Panc1 (cell line): ENCODE data around the gene TRIM16. TPM values are rescaled to one million over a fixed set of nuclear protein-coding genes. Genes with fewer than 3 reads are reported as not detected.
"Not testable (repeated sequence)": the region's sequence is repeated elsewhere in the genome, so short reads cannot be mapped to it uniquely, and the experiment has no call there.

ENCODE experiments used
- ATAC-seq: fragments of 200-7000 bp; cut with Tn5 transposase; 2 replicates; pipeline ENCODE4 v1.9.1; 2020; ENCODE audit warnings: mild to moderate bottlenecking, moderate library complexity
- BruUV-seq: library from RNA; stranded (reverse); fragments of 400-500 nt; replicated peaks from 2 replicates; lab custom pipeline; 2021; lab: Mats Ljungman, UMichigan
- CTCF ChIA-PET: fragments of 300-600 bp; sonication (Branson Sonifier 250); formaldehyde crosslinking; loops from one replicate; lab custom pipeline; 2022; ENCODE audit warnings: antibody characterized with exemption; lab: Charles Lee
- POLR2A ChIA-PET: fragments of 300-600 bp; sonication (Branson Sonifier 250); formaldehyde crosslinking; loops from one replicate; lab custom pipeline; 2022; ENCODE audit warnings: antibody characterized with exemption; lab: Charles Lee
- DNase-seq: peaks from one replicate; pipeline ENCODE4 v3.0.0-alpha.2; 2010; ENCODE audit warnings: low read depth, low spot score
- H3K27ac ChIP-seq: 2 replicates; pipeline ENCODE4 v1.5.1; 2011; ENCODE audit warnings: mild to moderate bottlenecking, low read length, inconsistent platforms
- H3K27me3 ChIP-seq: fragments of 200-500 bp; sonication (Bioruptor generic); 2 replicates; pipeline ENCODE4 v1.6.0; 2014; ENCODE audit warnings: low read length, inconsistent platforms; ENCODE audit not compliant: control insufficient read depth, insufficient read depth
- H3K36me3 ChIP-seq: fragments of 200-500 bp; sonication (Bioruptor generic); 2 replicates; pipeline ENCODE4 v1.5.1; 2014; ENCODE audit warnings: inconsistent platforms, mild to moderate bottlenecking, low read length, moderate library complexity; ENCODE audit not compliant: control insufficient read depth, insufficient read depth
- H3K4me1 ChIP-seq: 2 replicates; pipeline ENCODE4 v1.5.1; 2011; ENCODE audit warnings: inconsistent platforms, mild to moderate bottlenecking, low read length, moderate library complexity; ENCODE audit not compliant: control insufficient read depth, insufficient read depth
- H3K4me3 ChIP-seq, 2 experiments: 2 replicates each; pipeline ENCODE4 v1.5.1; 2011 to 2012; ENCODE audit warnings: low read depth in 2 of 2, low read length in 2 of 2, mild to moderate bottlenecking in 2 of 2, inconsistent platforms in 1 of 2, moderate library complexity in 1 of 2
- H3K9me3 ChIP-seq: fragments of 200-500 bp; sonication (Bioruptor generic); 2 replicates; pipeline ENCODE4 v1.5.1; 2014; ENCODE audit warnings: low read depth, mild to moderate bottlenecking, inconsistent platforms, low read length, moderate library complexity; ENCODE audit not compliant: control insufficient read depth, insufficient read depth
- in situ Hi-C: cut with HindIII; loops from 2 replicates; pipeline ENCODE4 v1.10.0; 2016; ENCODE audit warnings: low sequenced_read_pairs, low pct_unique_long_range_greater_than_20kb
- intact Hi-C: fragments of 100-400 bp; cut with micrococcal nuclease; formaldehyde crosslinking; loops from one replicate; pipeline ENCODE4 v1.10.0; 2022; ENCODE audit not compliant: unreplicated experiment
- total RNA-seq: library from RNA; stranded (reverse); gene quantifications from one replicate; pipeline ENCODE4 v1.2.1, GENCODE V29; 2021; ENCODE audit not compliant: unreplicated experiment

Gene TRIM16
- total RNA-seq, 1 experiment from 2014 or later: 31.7 TPM

- H3K27me3 ChIP-seq, intact Hi-C loops, BruUV-seq, H3K4me1 ChIP-seq, in situ Hi-C loops, H3K4me3 ChIP-seq, DNase-seq, H3K27ac ChIP-seq, POLR2A ChIA-PET, ATAC-seq, CTCF ChIA-PET: not testable (repeated sequence)
- Histone ChIP-seq H3K36me3 (peaks cover 16% of the 10 kb centered on the region), H3K9me3 (peaks cover 35% of the 10 kb centered on the region)
Measured at GRCh38 chr17:15704813-15705212, 20.7 kb upstream of the TRIM16 start.

- H3K27me3 ChIP-seq, DNase-seq, H3K4me3 ChIP-seq, ATAC-seq, H3K4me1 ChIP-seq, in situ Hi-C loops, POLR2A ChIA-PET, H3K27ac ChIP-seq, CTCF ChIA-PET, intact Hi-C loops, BruUV-seq: not testable (repeated sequence)
- peaks cover 35% of the 10 kb centered on the region for H3K9me3 ChIP-seq
- H3K36me3 ChIP-seq: peaks cover 16% of the 10 kb centered on the region
Measured at GRCh38 chr17:15704239-15704638, 20.1 kb upstream of the TRIM16 start.

- H3K27ac ChIP-seq, H3K9me3 ChIP-seq, CTCF ChIA-PET, H3K4me1 ChIP-seq, H3K27me3 ChIP-seq, POLR2A ChIA-PET, DNase-seq, H3K36me3 ChIP-seq, intact Hi-C loops, in situ Hi-C loops: not testable (repeated sequence)
- ATAC-seq: peak; percentile 57
- H3K4me3 ChIP-seq: peak overlapping the region; percentile 48 to 49
- TSS peak; percentile 93 for BruUV-seq
Measured at GRCh38 chr17:15699937-15700336, 15.8 kb upstream of the TRIM16 start.

GRCh38 chr17:15699413-15699924 lies 15.4 kb upstream of the TRIM16 start, which contains the start of gene ZNF286A:
TSS of gene ZNF286A (plus strand) at chr17:15699752. CDS start at chr17:15700330, 578 bp downstream.
- H3K36me3 ChIP-seq, POLR2A ChIA-PET, H3K27me3 ChIP-seq, intact Hi-C loops, in situ Hi-C loops, H3K4me1 ChIP-seq, CTCF ChIA-PET, H3K9me3 ChIP-seq, BruUV-seq: not testable (repeated sequence)
- ATAC-seq (peak; percentile 99), DNase-seq (peak; percentile 91)
- H3K4me3 ChIP-seq: peak within 1 kb of the TSS; percentile 48 to 49
- 0 out of 2 replicates have a peak within 1 kb of the TSS, but pooled peaks have one; percentile 34 for H3K27ac ChIP-seq

GRCh38 chr17:15698967-15699366 lies 14.9 kb upstream of the TRIM16 start:
- BruUV-seq, H3K36me3 ChIP-seq, H3K9me3 ChIP-seq, intact Hi-C loops, H3K27me3 ChIP-seq, POLR2A ChIA-PET, in situ Hi-C loops, CTCF ChIA-PET, H3K4me1 ChIP-seq: not testable (repeated sequence)
- ATAC-seq (peak; percentile 7; the same call in 1 of the 2 replicates), DNase-seq (peak; percentile 12)
- Histone ChIP-seq H3K27ac (0 out of 2 replicates have a peak overlapping the region, but pooled peaks have one; percentile 34), H3K4me3 (peak overlapping the region; percentile 48 to 49)

- H3K27ac ChIP-seq, H3K36me3 ChIP-seq, POLR2A ChIA-PET, in situ Hi-C loops, DNase-seq, BruUV-seq, H3K4me3 ChIP-seq, ATAC-seq, H3K9me3 ChIP-seq, intact Hi-C loops, H3K4me1 ChIP-seq, H3K27me3 ChIP-seq: not testable (repeated sequence)
- CTCF ChIA-PET: interaction anchor here (0.6 kb wide), 1 partner anchor 311 kb away, joined by 4 read pairs; no protein-coding TSS in a partner anchor
Measured at GRCh38 chr17:15687494-15687893, 3.4 kb upstream of the TRIM16 start.

GRCh38 chr17:15683135-15683534 lies 976 bp downstream of the TRIM16 start:
- BruUV-seq, H3K27me3 ChIP-seq, in situ Hi-C loops, H3K4me3 ChIP-seq, H3K4me1 ChIP-seq, DNase-seq, POLR2A ChIA-PET, H3K27ac ChIP-seq, ATAC-seq, CTCF ChIA-PET, intact Hi-C loops, H3K36me3 ChIP-seq, H3K9me3 ChIP-seq: not testable (repeated sequence)
